CD1c-positive myeloid dendritic cell (primary cell): ENCODE measurements around the gene RAB8A.
"Not testable (repeated sequence)": the region's sequence is repeated elsewhere in the genome, so short reads cannot be mapped to it uniquely, and the experiment has no call there.

Experiments
- DNase-seq: peaks from one replicate; pipeline ENCODE4 v3.0.0-alpha.2; 2016; ENCODE audit errors: extremely low spot score

RAB8A gene

GRCh38 chr19:16078759-16079707, 32.7 kb upstream of the RAB8A start:
- DNase-seq = peak; percentile 94

- DNase-seq = no peak
Measured at GRCh38 chr19:16084067-16084685, 27.5 kb upstream of the RAB8A start.

- DNase-seq = no peak
Measured at GRCh38 chr19:16085115-16085514, 26.6 kb upstream of the RAB8A start.

- DNase-seq = not testable (repeated sequence)
Measured at GRCh38 chr19:16087404-16087803, 24.3 kb upstream of the RAB8A start.

GRCh38 chr19:16087940-16088339, 23.7 kb upstream of the RAB8A start:
- no peak for DNase-seq

- no peak for DNase-seq
Measured at GRCh38 chr19:16088351-16089009, 23.2 kb upstream of the RAB8A start.

- DNase-seq = no peak
Measured at GRCh38 chr19:16089010-16089846, 22.5 kb upstream of the RAB8A start.

GRCh38 chr19:16091546-16092475, 19.9 kb upstream of the RAB8A start:
- DNase-seq = no peak

GRCh38 chr19:16094360-16095070, 17.2 kb upstream of the RAB8A start:
- DNase-seq = no peak

GRCh38 chr19:16095071-16095571, 16.6 kb upstream of the RAB8A start:
- DNase-seq = no peak

GRCh38 chr19:16096280-16096855, 15.3 kb upstream of the RAB8A start:
- no peak for DNase-seq

- no peak for DNase-seq
Measured at GRCh38 chr19:16098416-16098768, 13.3 kb upstream of the RAB8A start.

GRCh38 chr19:16098821-16099220, 12.9 kb upstream of the RAB8A start:
- no peak for DNase-seq

- DNase-seq = not testable (repeated sequence)
Measured at GRCh38 chr19:16099314-16099965, 12.2 kb upstream of the RAB8A start.

- DNase-seq = no peak
Measured at GRCh38 chr19:16100524-16100923, 11.2 kb upstream of the RAB8A start.

- DNase-seq = peak; percentile 58
Measured at GRCh38 chr19:16104722-16105121, 7.0 kb upstream of the RAB8A start.

GRCh38 chr19:16106121-16106520, 5.6 kb upstream of the RAB8A start:
- peak; percentile 76 for DNase-seq

GRCh38 chr19:16111909-16112752, 442 bp downstream of the RAB8A start:
- no peak for DNase-seq
